Fibroblast of skin of right quadriceps (primary cell): ENCODE results near the gene RNF40.
"Not testable (repeated sequence)": the region's sequence is repeated elsewhere in the genome, so short reads cannot be mapped to it uniquely, and the experiment has no call there.

Source experiments
- DNase-seq: peaks from one replicate; pipeline ENCODE4 v3.0.0-alpha.2; 2013

Gene RNF40

GRCh38 chr16:30785126-30786106 is 23.3 kb downstream of the RNF40 start:
- no peak for DNase-seq

- peak; percentile 55 for DNase-seq
Observed at GRCh38 chr16:30786115-30786935, 24.2 kb downstream of the RNF40 start.

- DNase-seq, result peak; percentile 69
Observed at GRCh38 chr16:30786936-30787612, 25.0 kb downstream of the RNF40 start, which contains the start of gene ZNF629. TSS of gene ZNF629 (minus strand) at chr16:30787205. CDS start at chr16:30784482, 2,723 bp downstream.

- no peak for DNase-seq
Observed at GRCh38 chr16:30787613-30788378, 25.7 kb downstream of the RNF40 start.

- no peak for DNase-seq
Observed at GRCh38 chr16:30793508-30794069, 31.5 kb downstream of the RNF40 start.

GRCh38 chr16:30794634-30795033 is 32.5 kb downstream of the RNF40 start:
- no peak for DNase-seq

GRCh38 chr16:30797670-30798309 is 35.7 kb downstream of the RNF40 start:
- no peak for DNase-seq

GRCh38 chr16:30802936-30803335 is 40.8 kb downstream of the RNF40 start:
- no peak for DNase-seq

- no peak for DNase-seq
Observed at GRCh38 chr16:30805056-30805369, 42.9 kb downstream of the RNF40 start.

GRCh38 chr16:30805370-30806169 is 43.4 kb downstream of the RNF40 start:
- peak; percentile 74 for DNase-seq

GRCh38 chr16:30808146-30808545 is 46.0 kb downstream of the RNF40 start:
- DNase-seq, result no peak

GRCh38 chr16:30808890-30809426 is 46.8 kb downstream of the RNF40 start:
- DNase-seq, result not testable (repeated sequence)

- DNase-seq, result not testable (repeated sequence)
Observed at GRCh38 chr16:30809675-30810074, 47.6 kb downstream of the RNF40 start.

GRCh38 chr16:30813821-30814189 is 51.7 kb downstream of the RNF40 start:
- no peak for DNase-seq

- DNase-seq, result no peak
Observed at GRCh38 chr16:30816769-30817168, 54.6 kb downstream of the RNF40 start.

GRCh38 chr16:30820952-30821421 is 58.9 kb downstream of the RNF40 start:
- DNase-seq, result no peak

- DNase-seq, result not testable (repeated sequence)
Observed at GRCh38 chr16:30821441-30821840, 59.3 kb downstream of the RNF40 start.

- DNase-seq, result no peak
Observed at GRCh38 chr16:30821891-30822290, 59.8 kb downstream of the RNF40 start.
